ENCODE measurements around the gene PTEN.

DNA sequence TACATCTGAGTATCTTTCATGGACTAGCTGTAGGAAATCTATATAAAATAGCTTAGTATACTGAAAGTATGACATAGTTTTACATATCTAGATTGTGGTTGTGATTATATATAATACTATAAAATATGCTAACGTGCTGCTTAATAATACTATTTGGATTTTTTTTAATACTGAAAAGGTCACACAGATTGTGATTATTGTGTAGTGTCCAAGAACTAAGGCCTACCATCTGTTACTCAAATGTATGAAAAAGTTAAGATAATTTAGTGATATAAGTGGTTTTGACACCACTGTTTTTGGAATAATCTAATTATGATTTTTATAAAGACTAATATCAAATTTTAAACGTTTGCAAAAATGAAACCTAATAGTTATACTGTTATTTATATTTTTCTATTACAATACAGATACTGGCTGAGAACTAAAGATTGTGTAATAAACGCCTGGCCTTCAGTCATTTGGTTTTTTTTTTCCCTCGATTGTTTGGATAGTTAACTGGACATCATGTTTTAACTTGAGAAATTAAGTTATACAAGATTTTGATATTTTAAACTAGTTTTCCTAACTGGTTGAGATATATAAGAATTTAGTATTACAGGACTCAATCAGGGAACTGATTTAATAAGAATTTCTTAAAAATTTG, 12.6 kb downstream of the PTEN start:
- TF ChIP-seq, protein P1, sequence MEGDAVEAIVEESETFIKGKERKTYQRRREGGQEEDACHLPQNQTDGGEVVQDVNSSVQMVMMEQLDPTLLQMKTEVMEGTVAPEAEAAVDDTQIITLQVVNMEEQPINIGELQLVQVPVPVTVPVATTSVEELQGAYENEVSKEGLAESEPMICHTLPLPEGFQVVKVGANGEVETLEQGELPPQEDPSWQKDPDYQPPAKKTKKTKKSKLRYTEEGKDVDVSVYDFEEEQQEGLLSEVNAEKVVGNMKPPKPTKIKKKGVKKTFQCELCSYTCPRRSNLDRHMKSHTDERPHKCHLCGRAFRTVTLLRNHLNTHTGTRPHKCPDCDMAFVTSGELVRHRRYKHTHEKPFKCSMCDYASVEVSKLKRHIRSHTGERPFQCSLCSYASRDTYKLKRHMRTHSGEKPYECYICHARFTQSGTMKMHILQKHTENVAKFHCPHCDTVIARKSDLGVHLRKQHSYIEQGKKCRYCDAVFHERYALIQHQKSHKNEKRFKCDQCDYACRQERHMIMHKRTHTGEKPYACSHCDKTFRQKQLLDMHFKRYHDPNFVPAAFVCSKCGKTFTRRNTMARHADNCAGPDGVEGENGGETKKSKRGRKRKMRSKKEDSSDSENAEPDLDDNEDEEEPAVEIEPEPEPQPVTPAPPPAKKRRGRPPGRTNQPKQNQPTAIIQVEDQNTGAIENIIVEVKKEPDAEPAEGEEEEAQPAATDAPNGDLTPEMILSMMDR (IDR thresholded peaks at IDR 0.05): no peak
- no peak for TF ChIP-seq ZFX (IDR thresholded peaks at IDR 0.05; ENCODE audit: borderline replicate concordance)

Data from 22Rv1 (cell line).